SK-N-SH (cell line): ENCODE measurements around the gene RCOR2. TPM values are rescaled to one million over a fixed set of nuclear protein-coding genes. Genes with fewer than 3 reads are reported as not detected.

Experiments used
- polyA plus RNA-seq, 3 experiments: library from polyadenylated mRNA; depleted of rRNA; stranded (reverse); fragments of >200 nt; gene quantifications; 2 replicates each; pipeline ENCODE4 v1.2.3, GENCODE V29; 2012
- small RNA-seq, 7 experiments: library from RNA; depleted of rRNA; stranded (forward); fragments of <200 nt; gene quantifications; one replicate each; pipeline ENCODE3, GENCODE V24; 2012

Gene RCOR2
- polyA plus RNA-seq, 1 of the 3 experiments (the other 2 are of a cell fraction) = 1.1 TPM

Small RNAs within 50 kb of the gene (small RNA-seq; reads per million reads assigned to genes)
- 0 to 0.52 (median 0) reads per million in 7 experiments for gene RNU6-1306P

Other genes starting within 250 kb of the RCOR2 start
- gene ATL3, start 245.8 kb downstream of the RCOR2 start, polyA plus RNA-seq (2012; rRNA removed) = 13.1 and 17.8 TPM in 2 replicates
- 52.7 and 59.0 TPM in 2 replicates for gene RTN3, start 235.7 kb downstream of the RCOR2 start, polyA plus RNA-seq (2012; rRNA removed)
- 8.7 and 10.3 TPM in 2 replicates for gene ZFTA, start 148.4 kb downstream of the RCOR2 start, polyA plus RNA-seq (2012; rRNA removed)
- gene SPINDOC, start 103.7 kb downstream of the RCOR2 start, polyA plus RNA-seq (2012; rRNA removed) = 39.2 and 45.0 TPM in 2 replicates
- 14.6 and 18.8 TPM in 2 replicates for gene MARK2, start 78.1 kb downstream of the RCOR2 start, polyA plus RNA-seq (2012; rRNA removed)
- 33.0 and 36.3 TPM in 2 replicates for gene NAA40, start 21.8 kb upstream of the RCOR2 start, polyA plus RNA-seq (2012; rRNA removed)
- gene COX8A, start 57.5 kb upstream of the RCOR2 start, polyA plus RNA-seq (2012; rRNA removed) = 597 and 824 TPM in 2 replicates
- gene OTUB1, start 69.3 kb upstream of the RCOR2 start, polyA plus RNA-seq (2012; rRNA removed) = 183 and 195 TPM in 2 replicates
- 0.03 TPM in 2 replicates for gene FLRT1, start 118.8 kb upstream of the RCOR2 start, polyA plus RNA-seq (2012; rRNA removed)
- 48.3 and 49.1 TPM in 2 replicates for gene MACROD1, start 248.9 kb upstream of the RCOR2 start, polyA plus RNA-seq (2012; rRNA removed)